K562 (cell line): ENCODE measurements around the gene MAP2K7. TPM values are rescaled to one million over a fixed set of nuclear protein-coding genes. Genes with fewer than 3 reads are reported as not detected.

Source experiments
- ATAC-seq: fragments of 200-7000 bp; cut with Tn5 transposase; 3 replicates; pipeline ENCODE4 v1.9.1; 2020; ENCODE audit warnings: moderate library complexity
- BruUV-seq: library from RNA; stranded (reverse); fragments of 400-500 nt; replicated peaks from 2 replicates; lab custom pipeline; 2021; lab: Mats Ljungman, UMichigan
- CTCF ChIA-PET: fragments of 300-600 bp; formaldehyde crosslinking; extraction: SDS; loops from one replicate; lab custom pipeline; 2021; ENCODE audit warnings: low intra/inter-chr PET ratio; lab: Yijun Ruan, JAX
- POLR2A ChIA-PET: fragments of 300-600, 350-650 bp; sonication (Branson Sonifier 250); formaldehyde crosslinking; extraction: SDS; loops from one replicate; lab custom pipeline; 2021; ENCODE audit warnings: antibody characterized with exemption, inconsistent platforms; lab: Yijun Ruan, JAX
- DNase-seq, 4 experiments: peaks; one replicate each; pipeline versions ENCODE4 v3.0.0 to v3.0.0-alpha.2; 2011 to 2018; ENCODE audit warnings: low spot score in 3 of 4, mixed read lengths in 3 of 4; ENCODE audit errors: extremely low read depth in 1 of 4
- FAIRE-seq: peaks from 2 replicates; lab custom pipeline; 2011; peaks lifted over from hg19 to GRCh38; lab: Jason Lieb, UNC
- H2AFZ ChIP-seq: 2 replicates; pipeline ENCODE4 v1.6.0; 2011; ENCODE audit warnings: low read depth, low read length, control low read depth, inconsistent platforms
- H3K27ac ChIP-seq: fragments of 200-600 bp; 3 replicates; pipeline ENCODE4 v1.8.0; 2011; ENCODE audit warnings: low read depth, mild to moderate bottlenecking, control low read depth, inconsistent platforms, low read length, moderate library complexity, mixed read lengths; ENCODE audit errors: extremely low read depth
- H3K27me3 ChIP-seq, 2 experiments: fragments of 300-600 bp in 1 of 2; 2 replicates in 1 of 2; 3 replicates in 1 of 2; pipeline versions ENCODE4 v1.6.0 to v1.8.0; 2011; ENCODE audit warnings: inconsistent platforms in 2 of 2, low read length in 2 of 2, mild to moderate bottlenecking in 1 of 2, mixed read lengths in 1 of 2, moderate library complexity in 1 of 2; ENCODE audit not compliant: control insufficient read depth in 2 of 2, insufficient read depth in 2 of 2
- H3K36me3 ChIP-seq: fragments of 300-600 bp; 3 replicates; pipeline ENCODE4 v1.8.0; 2011; ENCODE audit warnings: mild to moderate bottlenecking, low read length, inconsistent platforms; ENCODE audit not compliant: control insufficient read depth, insufficient read depth
- H3K4me1 ChIP-seq, 2 experiments: fragments of 200-600 bp in 1 of 2; replicated peaks in 1 of 2; 2 replicates in 1 of 2; 3 replicates in 1 of 2; pipeline versions ENCODE4 v1.5.1 to v1.8.0; 2011; ENCODE audit warnings: inconsistent platforms in 2 of 2, low read length in 2 of 2, mild to moderate bottlenecking in 1 of 2, mixed read lengths in 1 of 2, moderate library complexity in 1 of 2; ENCODE audit not compliant: control insufficient read depth in 2 of 2, insufficient read depth in 2 of 2
- H3K4me2 ChIP-seq: 2 replicates; pipeline ENCODE4 v1.6.1; 2011; ENCODE audit warnings: low read length, control low read depth, inconsistent platforms, mixed read lengths; ENCODE audit not compliant: insufficient read depth
- H3K4me3 ChIP-seq: fragments of 200-600 bp; sonication (generic), shearing (Covaris generic); 2 replicates; pipeline ENCODE4 v1.5.1; 2016; ENCODE audit warnings: control low read depth, inconsistent platforms
- H3K79me2 ChIP-seq: fragments of 200-600 bp; 3 replicates; pipeline ENCODE4 v1.8.0; 2011; ENCODE audit warnings: low read length, inconsistent platforms; ENCODE audit not compliant: control insufficient read depth, insufficient read depth
- H3K9ac ChIP-seq, 2 experiments: 2 replicates each; pipeline versions ENCODE4 v1.6.0 to v1.6.1; 2011; ENCODE audit warnings: low read depth in 2 of 2, low read length in 2 of 2, control low read depth in 1 of 2, inconsistent platforms in 1 of 2, mild to moderate bottlenecking in 1 of 2, mixed read lengths in 1 of 2; ENCODE audit not compliant: insufficient read depth in 1 of 2
- H3K9me1 ChIP-seq: one replicate; pipeline ENCODE4 v1.6.0; 2011; ENCODE audit warnings: inconsistent platforms, mild to moderate bottlenecking, low read length, moderate library complexity; ENCODE audit not compliant: control insufficient read depth, insufficient read depth
- H3K9me3 ChIP-seq: replicated peaks from 2 replicates; pipeline ENCODE4 v1.5.1; 2011; ENCODE audit warnings: low read depth, low read length, inconsistent platforms; ENCODE audit not compliant: control insufficient read depth, insufficient read depth
- H4K20me1 ChIP-seq: replicated peaks from 2 replicates; pipeline ENCODE4 v1.6.1; 2011; ENCODE audit warnings: low read length, inconsistent platforms, mixed read lengths; ENCODE audit not compliant: control insufficient read depth, insufficient read depth
- ARID4B ChIP-seq: sonication (generic); formaldehyde crosslinking; IDR thresholded peaks from 2 replicates; pipeline ENCODE4 v1.8.0; 2022; ENCODE audit warnings: mild to moderate bottlenecking, missing genetic modification reagents
- HMGXB4 ChIP-seq: sonication (generic); formaldehyde crosslinking; IDR thresholded peaks from 2 replicates; pipeline ENCODE4 v1.8.1; 2023; ENCODE audit warnings: mild to moderate bottlenecking, missing genetic modification reagents
- MCM2 ChIP-seq: fragments of 450-650 bp; IDR thresholded peaks from 2 replicates; pipeline ENCODE4 v1.6.1; 2017; ENCODE audit warnings: low read depth, mild to moderate bottlenecking
- POU5F1 ChIP-seq: fragments of 150-350 bp; IDR thresholded peaks from 2 replicates; pipeline ENCODE4 v1.6.1; 2014; ENCODE audit warnings: borderline replicate concordance, low read length, low read depth, mild to moderate bottlenecking; ENCODE audit not compliant: partially characterized antibody
- PRDM10 ChIP-seq: fragments of 450-650 bp; IDR thresholded peaks from 2 replicates; pipeline ENCODE4 v1.6.1; 2018; ENCODE audit not compliant: partially characterized antibody
- RB1 ChIP-seq: fragments of 450-650 bp; IDR thresholded peaks from 2 replicates; pipeline ENCODE4 v1.6.1; 2017; ENCODE audit warnings: low read depth, mild to moderate bottlenecking
- ZNF740 ChIP-seq, 3 experiments: fragments of 200-800 bp in 1 of 3; sonication (Bioruptor generic) in 1 of 3; sonication (generic) in 1 of 3; formaldehyde crosslinking in 1 of 3; IDR thresholded peaks; 2 replicates each; pipeline versions ENCODE4 v1.6.1 to v1.8.0; 2016 to 2022; ENCODE audit warnings: mild to moderate bottlenecking in 2 of 3, missing compliant biosample characterization in 2 of 3, missing genetic modification characterization in 2 of 3, missing genetic modification reagents in 1 of 3
- WGBS: fragments of 100-300 bp; shearing (Covaris generic); methylation state at CpG from one replicate; pipeline ENCODE4 v1.1.6; 2016; ENCODE audit warnings: low coverage, mixed read lengths; ENCODE audit not compliant: insufficient coverage; ENCODE audit errors: missing lambda C conversion rate; 5-methylcytosine and 5-hydroxymethylcytosine counted together
- in situ Hi-C: fragments of 300-500 bp; cut with MboI; formaldehyde crosslinking; loops from 4 replicates; pipeline ENCODE4 v1.15.0; 2018; ENCODE audit warnings: inconsistent platforms, mixed read lengths
- intact Hi-C: fragments of 100-400 bp; cut with micrococcal nuclease; formaldehyde crosslinking; loops from 2 replicates; pipeline ENCODE4 v1.14.2; 2022
- polyA plus RNA-seq, 8 experiments: library from polyadenylated mRNA; depleted of rRNA in 4 of 8; stranded (reverse) in 5 of 8; unstranded in 3 of 8; fragments of >200 nt; fragmentation: Nextera tagmentation in 2 of 8; fragmentation: Illumina TruSeq in 1 of 8; extraction: Ambion mirVana in 2 of 8; extraction: Trizol in 1 of 8; gene quantifications; 2 replicates each; pipeline versions ENCODE4 v1.2.1 to v1.2.3, GENCODE V29; 2011 to 2014; ENCODE audit warnings: inconsistent platforms in 1 of 8, missing spikeins in 1 of 8
- total RNA-seq, 7 experiments: library from RNA; depleted of rRNA in 6 of 7; stranded (reverse); fragments of >200 nt in 6 of 7; fragmentation: Illumina TruSeq in 2 of 7; extraction: Trizol in 2 of 7; gene quantifications; 2 replicates each; pipeline versions ENCODE4 v1.2.1 to v1.2.3, GENCODE V29; 2011 to 2021; ENCODE audit warnings: low replicate concordance in 1 of 7

The MAP2K7 gene
- total and polyA plus RNA-seq, 9 of the 15 experiments (the other 6 are each of a cell fraction or from before 2014, with no cell fraction given) = 0.51 to 45.8 (median 14.1) TPM

- Histone ChIP-seq H3K4me2 (peak overlapping the region; percentile 82), H4K20me1 (no peaks in the 10 kb centered on the region), H3K36me3 (no peaks in the 10 kb centered on the region), H2AFZ (peak overlapping the region; percentile 93), H3K27ac (peak overlapping the region; percentile 61; the same call in 2 of the 3 replicates), H3K27me3 (no peaks in the 10 kb centered on the region), H3K4me3 (peak overlapping the region; percentile 65), H3K9me3 (no peaks in the 10 kb centered on the region), H3K9me1 (no peaks in the 10 kb centered on the region), H3K4me1 (peaks cover 13 to 35% of the 10 kb centered on the region in 2 experiments), H3K9ac (peak overlapping the region; percentile 73 to 94), H3K79me2 (peaks cover 5% of the 10 kb centered on the region; the same call in 2 of the 3 replicates)
- CTCF ChIA-PET = no interaction called here
- FAIRE-seq (no peak), ATAC-seq (no peak), DNase-seq (no peak)
- no peak for TF ChIP-seq RB1
- TF ChIP-seq POU5F1 = no peak
- TF ChIP-seq HMGXB4 = 0 out of 2 replicates have a peak, but pooled peaks have one; percentile 1
- no peak for TF ChIP-seq MCM2
- no peak for TF ChIP-seq ZNF740 (CRISPR knock-in tag; IDR thresholded peaks at IDR 0.05)
- TF ChIP-seq ZNF740 (tag; IDR thresholded peaks at IDR 0.05) = 0 out of 4 replicates have a peak, but pooled peaks of 1 of the 2 experiments have one; percentile 9
- peak; percentile 43 for TF ChIP-seq PRDM10
- TF ChIP-seq ARID4B (CRISPR knock-in tag) = 0 out of 2 replicates have a peak, but pooled peaks have one; percentile 0
- in situ Hi-C loops (no loop called here), intact Hi-C loops (no loop called here)
- TSS peak; percentile 86 for BruUV-seq
- POLR2A ChIA-PET = interaction anchor here (0.6 to 8.2 kb wide), 3 partner anchors 13 to 54 kb away, joined by 3 to 72 read pairs (median 5); partner anchors contain the start of genes MAP2K7 and TIMM44
- 67% methylated on average over 8 of the region's 8 CpGs for WGBS
These were observed 14.9 kb upstream of the MAP2K7 start for GRCh38 chr19:7888826-7889217.
